KBM-7 (cell line): ENCODE measurements around the gene ACYP1.

Experiments
- DNase-seq: peaks from one replicate; pipeline ENCODE4 v3.0.0-alpha.2; 2015
- in situ Hi-C: fragments of 300-500 bp; cut with MboI; formaldehyde crosslinking; loops from 2 replicates; pipeline ENCODE4 v1.14.3; 2020; ENCODE audit warnings: low sequenced_read_pairs, low pct_unique_long_range_greater_than_20kb, mixed read lengths

The ACYP1 gene

GRCh38 chr14:75063491-75064204 is at the start of gene ACYP1:
Gene ACYP1 (minus strand): TSS chr14:75064024. CDS start chr14:75063553, 471 bp downstream.
- DNase-seq: peak; percentile 94
- in situ Hi-C loops: no loop called here

GRCh38 chr14:75109877-75110276 is 46.1 kb upstream of the ACYP1 start:
- no peak for DNase-seq
- in situ Hi-C loops: no loop called here

- in situ Hi-C loops: no loop called here
- no peak for DNase-seq
Measured at GRCh38 chr14:75107186-75107585, 43.4 kb upstream of the ACYP1 start.

GRCh38 chr14:75101491-75101890 is 37.7 kb upstream of the ACYP1 start:
- in situ Hi-C loops: no loop called here
- DNase-seq: no peak

- in situ Hi-C loops: loop anchor here (25.0 kb wide), 2 partner anchors 186 to 486 kb away; partner anchors contain the start of genes LTBP2 and RPS6KL1
- DNase-seq: no peak
Measured at GRCh38 chr14:75098682-75099081, 34.9 kb upstream of the ACYP1 start.

- in situ Hi-C loops: loop anchor here (25.0 kb wide), 2 partner anchors 186 to 486 kb away; partner anchors contain the start of genes LTBP2 and RPS6KL1
- DNase-seq: no peak
Measured at GRCh38 chr14:75098212-75098611, 34.4 kb upstream of the ACYP1 start.

GRCh38 chr14:75096959-75097358 is 33.1 kb upstream of the ACYP1 start:
- in situ Hi-C loops: loop anchor here (25.0 kb wide), 2 partner anchors 185 to 485 kb away; partner anchors contain the start of genes LTBP2 and RPS6KL1
- no peak for DNase-seq

GRCh38 chr14:75095690-75096089 is 31.9 kb upstream of the ACYP1 start:
- DNase-seq: no peak
- in situ Hi-C loops: loop anchor here (25.0 kb wide), 2 partner anchors 183 to 483 kb away; partner anchors contain the start of genes LTBP2 and RPS6KL1

- in situ Hi-C loops: loop anchor here (25.0 kb wide), 2 partner anchors 183 to 483 kb away; partner anchors contain the start of genes LTBP2 and RPS6KL1
- no peak for DNase-seq
Measured at GRCh38 chr14:75094896-75095295, 31.1 kb upstream of the ACYP1 start.

GRCh38 chr14:75092698-75093097 is 28.9 kb upstream of the ACYP1 start:
- in situ Hi-C loops: loop anchor here (25.0 kb wide), 2 partner anchors 180 to 480 kb away; partner anchors contain the start of genes LTBP2 and RPS6KL1
- DNase-seq: no peak

- DNase-seq: no peak
- in situ Hi-C loops: loop anchor here (25.0 kb wide), 2 partner anchors 179 to 479 kb away; partner anchors contain the start of genes LTBP2 and RPS6KL1
Measured at GRCh38 chr14:75091251-75091650, 27.4 kb upstream of the ACYP1 start.

- no peak for DNase-seq
- in situ Hi-C loops: loop anchor here (25.0 kb wide), 2 partner anchors 178 to 478 kb away; partner anchors contain the start of genes LTBP2 and RPS6KL1
Measured at GRCh38 chr14:75090353-75090752, 26.5 kb upstream of the ACYP1 start.

GRCh38 chr14:75088566-75089373 is 24.9 kb upstream of the ACYP1 start:
- DNase-seq: peak; percentile 80
- in situ Hi-C loops: loop anchor here (25.0 kb wide), 2 partner anchors 176 to 476 kb away; partner anchors contain the start of genes LTBP2 and RPS6KL1

GRCh38 chr14:75088153-75088552 is 24.3 kb upstream of the ACYP1 start:
- DNase-seq: no peak
- in situ Hi-C loops: loop anchor here (25.0 kb wide), 2 partner anchors 176 to 476 kb away; partner anchors contain the start of genes LTBP2 and RPS6KL1

- in situ Hi-C loops: loop anchor here (25.0 kb wide), 2 partner anchors 172 to 472 kb away; partner anchors contain the start of genes LTBP2 and RPS6KL1
- no peak for DNase-seq
Measured at GRCh38 chr14:75084513-75084912, 20.7 kb upstream of the ACYP1 start.

GRCh38 chr14:75083271-75083670 is 19.4 kb upstream of the ACYP1 start:
- DNase-seq: no peak
- in situ Hi-C loops: loop anchor here (25.0 kb wide), 2 partner anchors 171 to 471 kb away; partner anchors contain the start of genes LTBP2 and RPS6KL1

- DNase-seq: no peak
- in situ Hi-C loops: loop anchor here (25.0 kb wide), 2 partner anchors 169 to 469 kb away; partner anchors contain the start of genes LTBP2 and RPS6KL1
Measured at GRCh38 chr14:75081660-75082229, 17.9 kb upstream of the ACYP1 start.

GRCh38 chr14:75079521-75079920 is 15.7 kb upstream of the ACYP1 start:
- in situ Hi-C loops: loop anchor here (25.0 kb wide), 2 partner anchors 167 to 467 kb away; partner anchors contain the start of genes LTBP2 and RPS6KL1
- DNase-seq: no peak

- in situ Hi-C loops: loop anchor here (25.0 kb wide), 2 partner anchors 165 to 465 kb away; partner anchors contain the start of genes LTBP2 and RPS6KL1
- no peak for DNase-seq
Measured at GRCh38 chr14:75077794-75078193, 14.0 kb upstream of the ACYP1 start.
